Neural crest cell (in vitro differentiated cells): Measurements from ENCODE around the gene LMAN2. TPM values are rescaled to one million over a fixed set of nuclear protein-coding genes. Genes with fewer than 3 reads are reported as not detected.

Experiments used
- DNase-seq: peaks from one replicate; pipeline ENCODE4 v3.0.0; 2021; ENCODE audit warnings: low read depth, mixed read lengths, low spot score
- H3K27ac Mint-ChIP-seq: one replicate; pipeline ENCODE4 v1.8.0; 2021; ENCODE audit warnings: mild to moderate bottlenecking, mixed read lengths; ENCODE audit not compliant: unreplicated experiment
- H3K27me3 Mint-ChIP-seq: 2 replicates; pipeline ENCODE4 v1.8.0; 2021; ENCODE audit warnings: low read depth, mild to moderate bottlenecking, mixed read lengths
- H3K36me3 Mint-ChIP-seq: 2 replicates; pipeline ENCODE4 v1.8.0; 2021; ENCODE audit warnings: low read depth, mild to moderate bottlenecking, mixed read lengths
- H3K4me1 Mint-ChIP-seq: 2 replicates; pipeline ENCODE4 v1.8.0; 2021; ENCODE audit warnings: mixed read lengths
- H3K4me3 Mint-ChIP-seq: one replicate; pipeline ENCODE4 v1.8.0; 2021; ENCODE audit warnings: mild to moderate bottlenecking, mixed read lengths
- H3K9me3 Mint-ChIP-seq: 2 replicates; pipeline ENCODE4 v1.8.0; 2021; ENCODE audit warnings: mixed read lengths
- CTCF ChIP-seq: fragments of 200-600 bp; sonication (generic); conservative IDR thresholded peaks from 2 replicates; pipeline ENCODE4 v1.5.0; 2021; ENCODE audit warnings: antibody characterized with exemption, mild to moderate bottlenecking
- total RNA-seq: library from RNA; stranded (reverse); gene quantifications from 2 replicates; pipeline ENCODE4 v1.2.1, GENCODE V29; 2021

LMAN2 gene
- total RNA-seq, 1 donor from 2014 or later: 80.5 TPM

- Mint-ChIP-seq H3K9me3 (no peaks in the 10 kb centered on the region), H3K27me3 (peaks cover 33% of the 10 kb centered on the region), H3K27ac (no peak overlapping the region), H3K4me1 (peaks cover 26% of the 10 kb centered on the region), H3K4me3 (no peak overlapping the region), H3K36me3 (no peaks in the 10 kb centered on the region)
- TF ChIP-seq CTCF: no peak
- DNase-seq: no peak
These were observed 3.2 kb upstream of the LMAN2 start for GRCh38 chr5:177354711-177355110.

GRCh38 chr5:177354256-177354655, 2.8 kb upstream of the LMAN2 start:
- Mint-ChIP-seq H3K9me3 (no peaks in the 10 kb centered on the region), H3K4me1 (peaks cover 30% of the 10 kb centered on the region), H3K27me3 (peaks cover 33% of the 10 kb centered on the region), H3K27ac (no peak overlapping the region), H3K4me3 (no peak overlapping the region), H3K36me3 (no peaks in the 10 kb centered on the region)
- no peak for DNase-seq
- TF ChIP-seq CTCF: no peak

GRCh38 chr5:177353093-177353492, 1.6 kb upstream of the LMAN2 start:
- Mint-ChIP-seq H3K4me1 (peaks cover 34% of the 10 kb centered on the region), H3K4me3 (peak overlapping the region; percentile 72), H3K36me3 (no peaks in the 10 kb centered on the region), H3K27ac (no peak overlapping the region), H3K9me3 (no peaks in the 10 kb centered on the region), H3K27me3 (peaks cover 33% of the 10 kb centered on the region)
- no peak for TF ChIP-seq CTCF
- no peak for DNase-seq

GRCh38 chr5:177350776-177351391, 584 bp downstream of the LMAN2 start:
- H3K9me3 Mint-ChIP-seq: no peaks in the 10 kb centered on the region
- peak overlapping the region; percentile 99 for H3K4me3 Mint-ChIP-seq

GRCh38 chr5:177349762-177350161, 1.7 kb downstream of the LMAN2 start:
- H3K27ac Mint-ChIP-seq: peak overlapping the region; percentile 20
- peaks cover 29% of the 10 kb centered on the region for H3K4me1 Mint-ChIP-seq

More at GRCh38 chr5:177350776-177351391, 584 bp downstream of the LMAN2 start:
- peak overlapping the region; percentile 100 for H3K27ac Mint-ChIP-seq
- peaks cover 16% of the 10 kb centered on the region for H3K27me3 Mint-ChIP-seq
- no peaks in the 10 kb centered on the region for H3K36me3 Mint-ChIP-seq
- no peak for TF ChIP-seq CTCF
- peaks cover 29% of the 10 kb centered on the region for H3K4me1 Mint-ChIP-seq
- no peak for DNase-seq

More at GRCh38 chr5:177349762-177350161, 1.7 kb downstream of the LMAN2 start:
- H3K27me3 Mint-ChIP-seq: peaks cover 7% of the 10 kb centered on the region
- no peaks in the 10 kb centered on the region for H3K9me3 Mint-ChIP-seq
- DNase-seq: no peak
- H3K4me3 Mint-ChIP-seq: peak overlapping the region; percentile 99
- TF ChIP-seq CTCF: no peak
- no peaks in the 10 kb centered on the region for H3K36me3 Mint-ChIP-seq
